GM23338 (cell line): ENCODE measurements around the gene BLTP3B. TPM values are rescaled to one million over a fixed set of nuclear protein-coding genes. Genes with fewer than 3 reads are reported as not detected.

Source experiments
- ATAC-seq: fragments of 200-7000 bp; cut with Tn5 transposase; 3 replicates; pipeline ENCODE4 v1.9.1; 2020
- DNase-seq: peaks from one replicate; pipeline ENCODE4 v3.0.0-alpha.2; 2015; ENCODE audit warnings: low spot score
- H2AFZ ChIP-seq: fragments of 200-600 bp; sonication (generic); 2 replicates; pipeline ENCODE4 v1.8.0; 2016; ENCODE audit warnings: antibody characterized with exemption, mild to moderate bottlenecking, moderate library complexity
- H3F3A ChIP-seq: fragments of 200-600 bp; sonication (generic); replicated peaks from 2 replicates; pipeline ENCODE4 v1.8.0; 2017; ENCODE audit warnings: antibody characterized with exemption, mixed run types, low read depth
- H3K27ac ChIP-seq: fragments of 200-600 bp; sonication (generic); 2 replicates; pipeline ENCODE4 v1.6.1; 2016; ENCODE audit warnings: low read depth
- H3K27me3 ChIP-seq: fragments of 200-600 bp; sonication (generic); 2 replicates; pipeline ENCODE4 v1.8.0; 2016; ENCODE audit warnings: mild to moderate bottlenecking, mixed run types, moderate library complexity; ENCODE audit not compliant: insufficient read depth
- H3K36me3 ChIP-seq: fragments of 200-600 bp; sonication (generic); 2 replicates; pipeline ENCODE4 v1.8.0; 2016; ENCODE audit warnings: mild to moderate bottlenecking; ENCODE audit not compliant: insufficient read depth
- H3K4me1 ChIP-seq: fragments of 200-600 bp; sonication (generic); 2 replicates; pipeline ENCODE4 v1.8.0; 2016; ENCODE audit warnings: mild to moderate bottlenecking, moderate library complexity; ENCODE audit not compliant: insufficient read depth
- H3K4me2 ChIP-seq: fragments of 200-600 bp; sonication (generic); 2 replicates; pipeline ENCODE4 v1.7.1; 2017; ENCODE audit warnings: mixed run types
- H3K4me3 ChIP-seq: fragments of 200-600 bp; sonication (generic); 2 replicates; pipeline ENCODE4 v1.6.1; 2016; ENCODE audit warnings: mixed run types
- H3K79me2 ChIP-seq: fragments of 200-600 bp; sonication (generic); replicated peaks from 2 replicates; pipeline ENCODE4 v1.8.0; 2017; ENCODE audit warnings: mild to moderate bottlenecking; ENCODE audit not compliant: insufficient read depth
- H3K9me2 ChIP-seq: fragments of 200-600 bp; sonication (generic); 2 replicates; pipeline ENCODE4 v1.8.0; 2017; ENCODE audit not compliant: insufficient read depth
- H4K20me1 ChIP-seq: fragments of 200-600 bp; sonication (generic); replicated peaks from 2 replicates; pipeline ENCODE4 v1.8.0; 2017; ENCODE audit warnings: mild to moderate bottlenecking; ENCODE audit not compliant: insufficient read depth
- H3K27ac Mint-ChIP-seq: 2 replicates; pipeline ENCODE4 v1.8.0; 2020; ENCODE audit warnings: inconsistent platforms, mild to moderate bottlenecking, moderate library complexity, mixed read lengths
- H3K27me3 Mint-ChIP-seq: 3 replicates; pipeline ENCODE4 v1.8.0; 2022; ENCODE audit warnings: low read depth, mild to moderate bottlenecking, moderate library complexity, mixed read lengths, inconsistent platforms; ENCODE audit not compliant: insufficient read depth, poor library complexity
- H3K36me3 Mint-ChIP-seq: 3 replicates; pipeline ENCODE4 v1.8.0; 2021; ENCODE audit warnings: low read depth, mild to moderate bottlenecking, inconsistent platforms, moderate library complexity, mixed read lengths
- H3K4me1 Mint-ChIP-seq: 3 replicates; pipeline ENCODE4 v1.8.0; 2020; ENCODE audit warnings: mild to moderate bottlenecking, inconsistent platforms, mixed read lengths
- H3K4me3 Mint-ChIP-seq: 3 replicates; pipeline ENCODE4 v1.8.0; 2021; ENCODE audit warnings: moderate library complexity, mild to moderate bottlenecking, inconsistent platforms, mixed read lengths
- H3K9me3 Mint-ChIP-seq: 3 replicates; pipeline ENCODE4 v1.8.0; 2020; ENCODE audit warnings: moderate library complexity, mild to moderate bottlenecking, inconsistent platforms, mixed read lengths
- JUNB ChIP-seq: IDR thresholded peaks from one replicate; pipeline ENCODE4 v1.6.1; 2016; ENCODE audit warnings: antibody characterized with exemption; ENCODE audit not compliant: unreplicated experiment
- POLR2AphosphoS5 ChIP-seq: IDR thresholded peaks from 2 replicates; pipeline ENCODE4 v1.6.1; 2016; ENCODE audit warnings: antibody characterized with exemption, low read depth
- ZNF114 ChIP-seq: fragments of 250-450 bp; sonication (Bioruptor Pico); IDR thresholded peaks from 2 replicates; pipeline ENCODE4 v1.5.0; 2020; ENCODE audit warnings: mild to moderate bottlenecking, moderate library complexity
- long read RNA-seq: library from polyadenylated mRNA; unstranded; transcript quantifications from one replicate; pipeline ENCODE4 v2.0.0, GENCODE V29; 2020; ENCODE audit not compliant: unreplicated experiment
- polyA plus RNA-seq: library from polyadenylated mRNA; unstranded; fragments of >200 nt; fragmentation: Nextera tagmentation; extraction: Ambion mirVana; gene quantifications from 2 replicates; pipeline ENCODE4 v1.2.1, GENCODE V29; 2016
- total RNA-seq: library from RNA; depleted of rRNA; stranded (reverse); fragments of >200 nt; shearing (Covaris generic); gene quantifications from 2 replicates; pipeline ENCODE4 v1.2.3, GENCODE V29; 2014; rRNA removed
- TF ChIP-seq, protein P1 (sequence below), 2 experiments: fragments of 200-600 bp in 1 of 2; sonication (generic) in 1 of 2; conservative IDR thresholded peaks; 2 replicates each; pipeline versions ENCODE4 v1.5.1 to v1.6.1; 2016 to 2017; ENCODE audit warnings: antibody characterized with exemption in 2 of 2, low read depth in 2 of 2, mild to moderate bottlenecking in 2 of 2, moderate library complexity in 1 of 2
- TF ChIP-seq, protein P2 (sequence below): IDR thresholded peaks from one replicate; pipeline ENCODE4 v1.6.1; 2018; ENCODE audit warnings: antibody characterized with exemption; ENCODE audit not compliant: unreplicated experiment
- TF ChIP-seq, protein P3 (sequence below): IDR thresholded peaks from 2 replicates; pipeline ENCODE4 v1.6.1; 2016; ENCODE audit warnings: antibody characterized with exemption

BLTP3B gene, protein sequence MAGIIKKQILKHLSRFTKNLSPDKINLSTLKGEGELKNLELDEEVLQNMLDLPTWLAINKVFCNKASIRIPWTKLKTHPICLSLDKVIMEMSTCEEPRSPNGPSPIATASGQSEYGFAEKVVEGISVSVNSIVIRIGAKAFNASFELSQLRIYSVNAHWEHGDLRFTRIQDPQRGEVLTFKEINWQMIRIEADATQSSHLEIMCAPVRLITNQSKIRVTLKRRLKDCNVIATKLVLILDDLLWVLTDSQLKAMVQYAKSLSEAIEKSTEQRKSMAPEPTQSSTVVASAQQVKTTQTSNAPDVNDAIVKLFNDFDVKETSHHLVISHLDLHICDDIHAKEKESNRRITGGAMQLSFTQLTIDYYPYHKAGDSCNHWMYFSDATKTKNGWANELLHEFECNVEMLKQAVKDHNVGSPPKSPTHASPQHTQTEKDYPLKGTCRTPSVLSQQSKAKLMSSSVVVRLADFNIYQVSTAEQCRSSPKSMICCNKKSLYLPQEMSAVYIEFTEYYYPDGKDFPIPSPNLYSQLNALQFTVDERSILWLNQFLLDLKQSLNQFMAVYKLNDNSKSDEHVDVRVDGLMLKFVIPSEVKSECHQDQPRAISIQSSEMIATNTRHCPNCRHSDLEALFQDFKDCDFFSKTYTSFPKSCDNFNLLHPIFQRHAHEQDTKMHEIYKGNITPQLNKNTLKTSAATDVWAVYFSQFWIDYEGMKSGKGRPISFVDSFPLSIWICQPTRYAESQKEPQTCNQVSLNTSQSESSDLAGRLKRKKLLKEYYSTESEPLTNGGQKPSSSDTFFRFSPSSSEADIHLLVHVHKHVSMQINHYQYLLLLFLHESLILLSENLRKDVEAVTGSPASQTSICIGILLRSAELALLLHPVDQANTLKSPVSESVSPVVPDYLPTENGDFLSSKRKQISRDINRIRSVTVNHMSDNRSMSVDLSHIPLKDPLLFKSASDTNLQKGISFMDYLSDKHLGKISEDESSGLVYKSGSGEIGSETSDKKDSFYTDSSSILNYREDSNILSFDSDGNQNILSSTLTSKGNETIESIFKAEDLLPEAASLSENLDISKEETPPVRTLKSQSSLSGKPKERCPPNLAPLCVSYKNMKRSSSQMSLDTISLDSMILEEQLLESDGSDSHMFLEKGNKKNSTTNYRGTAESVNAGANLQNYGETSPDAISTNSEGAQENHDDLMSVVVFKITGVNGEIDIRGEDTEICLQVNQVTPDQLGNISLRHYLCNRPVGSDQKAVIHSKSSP (N-terminal part only)
- 22.6 and 35.8 TPM in 2 replicates for total RNA-seq
- 9.5 and 11.2 TPM in 2 replicates for polyA plus RNA-seq
- long read RNA-seq, partial matches to known transcripts: 4 of 7 reads
- long read RNA-seq, other reads (novel, unspliced or antisense): 1 of 7 reads

DNA sequence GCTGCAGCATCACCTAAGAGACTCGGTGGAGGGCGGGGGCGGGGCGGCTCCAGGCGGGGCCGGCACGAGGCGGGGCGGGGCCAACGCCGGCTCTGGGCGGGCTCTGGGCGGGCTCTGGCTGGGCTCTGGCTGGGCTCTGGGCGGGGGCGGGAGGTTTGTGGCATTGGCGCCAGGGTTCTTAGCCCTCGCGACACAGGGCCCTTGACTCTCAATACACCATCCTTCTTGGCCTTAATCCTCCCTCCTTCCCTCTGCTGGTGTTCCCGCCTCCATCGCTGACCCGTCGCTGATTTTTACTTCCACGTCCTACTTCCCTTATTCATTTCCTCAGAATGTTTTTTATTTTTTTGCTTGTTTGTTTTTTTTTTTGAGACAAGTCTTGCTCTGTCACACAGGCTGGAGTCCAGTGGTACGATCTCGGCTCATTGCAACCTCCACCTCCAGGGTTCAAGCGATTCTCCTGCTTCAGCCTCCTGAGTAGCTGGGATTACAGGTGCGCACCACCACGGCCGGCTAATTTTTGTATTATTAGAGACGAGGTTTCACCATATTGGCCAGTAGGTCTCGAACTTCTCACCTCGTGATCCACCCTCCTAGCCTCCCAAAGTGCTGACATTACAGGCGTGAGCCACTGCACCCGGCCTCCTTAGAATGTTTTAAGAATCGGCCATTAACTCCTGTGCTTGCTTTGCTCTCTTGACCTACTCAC, at the start of gene BLTP3B:
Gene BLTP3B (minus strand): TSS at position 24 of the 709 bp plus-strand sequence. CDS start 239 bp downstream, outside the sequence.
- Histone ChIP-seq H3K9me2 (no peaks in the 10 kb centered on the region), H2AFZ (peak within 1 kb of the TSS; percentile 97), H3K36me3 (no peaks in the 10 kb centered on the region), H4K20me1 (peaks cover 16% of the 10 kb centered on the region), H3K27me3 (no peaks in the 10 kb centered on the region), H3K27ac (peak within 1 kb of the TSS; percentile 89; the same call in 1 of the 2 replicates), H3F3A (no peaks in the 10 kb centered on the region), H3K4me1 (peaks cover 19% of the 10 kb centered on the region), H3K4me2 (peak within 1 kb of the TSS; percentile 95), H3K79me2 (peaks cover 40% of the 10 kb centered on the region), H3K4me3 (peak within 1 kb of the TSS; percentile 97)
- peaks cover 10% of the 10 kb centered on the region; the same call in 2 of the 3 replicates for H3K9me3 Mint-ChIP-seq
- H3K4me1 Mint-ChIP-seq: peaks cover 17% of the 10 kb centered on the region
- peak within 1 kb of the TSS; percentile 92 for H3K4me3 Mint-ChIP-seq
- peaks cover 9% of the 10 kb centered on the region for H3K27me3 Mint-ChIP-seq
- ATAC-seq (peak; percentile 93), DNase-seq (peak; percentile 95)
- H3K36me3 Mint-ChIP-seq: peaks cover 4% of the 10 kb centered on the region; the same call in 2 of the 3 replicates
- TF ChIP-seq, protein P1, sequence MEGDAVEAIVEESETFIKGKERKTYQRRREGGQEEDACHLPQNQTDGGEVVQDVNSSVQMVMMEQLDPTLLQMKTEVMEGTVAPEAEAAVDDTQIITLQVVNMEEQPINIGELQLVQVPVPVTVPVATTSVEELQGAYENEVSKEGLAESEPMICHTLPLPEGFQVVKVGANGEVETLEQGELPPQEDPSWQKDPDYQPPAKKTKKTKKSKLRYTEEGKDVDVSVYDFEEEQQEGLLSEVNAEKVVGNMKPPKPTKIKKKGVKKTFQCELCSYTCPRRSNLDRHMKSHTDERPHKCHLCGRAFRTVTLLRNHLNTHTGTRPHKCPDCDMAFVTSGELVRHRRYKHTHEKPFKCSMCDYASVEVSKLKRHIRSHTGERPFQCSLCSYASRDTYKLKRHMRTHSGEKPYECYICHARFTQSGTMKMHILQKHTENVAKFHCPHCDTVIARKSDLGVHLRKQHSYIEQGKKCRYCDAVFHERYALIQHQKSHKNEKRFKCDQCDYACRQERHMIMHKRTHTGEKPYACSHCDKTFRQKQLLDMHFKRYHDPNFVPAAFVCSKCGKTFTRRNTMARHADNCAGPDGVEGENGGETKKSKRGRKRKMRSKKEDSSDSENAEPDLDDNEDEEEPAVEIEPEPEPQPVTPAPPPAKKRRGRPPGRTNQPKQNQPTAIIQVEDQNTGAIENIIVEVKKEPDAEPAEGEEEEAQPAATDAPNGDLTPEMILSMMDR (conservative IDR thresholded peaks at IDR 0.05; ENCODE audit: low read depth in 2 of 2): no peak
- TF ChIP-seq POLR2AphosphoS5: peak; percentile 43
- H3K27ac Mint-ChIP-seq: peak within 1 kb of the TSS; percentile 91

DNA sequence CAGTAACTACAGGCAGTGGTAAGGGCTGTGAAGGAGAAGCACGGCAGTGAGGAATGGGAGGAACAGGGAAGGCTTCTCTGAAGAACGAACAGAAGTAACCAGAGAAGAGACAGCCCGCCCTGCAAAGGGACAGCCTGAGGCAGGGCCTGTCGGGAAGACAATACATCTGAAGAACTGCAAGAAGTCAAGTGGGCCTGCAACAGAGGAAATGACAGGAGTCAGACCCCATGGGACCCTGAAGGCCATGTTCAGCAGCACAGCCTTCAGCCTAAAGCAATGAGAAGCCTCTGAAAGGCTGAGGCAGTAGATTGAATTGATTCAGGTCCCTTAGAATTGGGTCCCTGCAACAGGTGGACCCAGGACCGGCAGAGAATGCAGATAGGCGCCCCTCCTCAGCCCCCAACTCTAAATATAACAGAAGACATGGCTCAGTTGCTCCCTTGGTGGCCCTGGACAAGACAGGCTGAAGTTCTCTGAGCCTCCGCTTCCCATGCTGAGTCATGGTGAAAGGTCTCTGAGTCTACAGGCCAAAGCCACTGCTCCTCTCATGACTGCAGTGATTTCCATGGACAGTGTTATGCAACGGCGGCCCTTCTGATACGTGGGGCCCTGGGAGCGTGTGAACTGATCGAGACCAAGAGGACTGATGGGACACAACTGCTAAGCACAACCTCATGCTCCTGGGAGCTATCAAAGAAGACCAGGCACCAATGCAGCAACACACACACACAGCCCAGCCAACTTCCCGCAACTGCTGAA, 47.1 kb upstream of the BLTP3B start:
- no peak for DNase-seq
- Mint-ChIP-seq H3K4me1 (peaks cover 9% of the 10 kb centered on the region; the same call in 1 of the 3 replicates), H3K9me3 (peaks cover 2% of the 10 kb centered on the region; the same call in 1 of the 3 replicates), H3K4me3 (no peak overlapping the region), H3K27ac (peak overlapping the region; percentile 90), H3K27me3 (peaks cover 2% of the 10 kb centered on the region), H3K36me3 (peaks cover 30% of the 10 kb centered on the region)
- Histone ChIP-seq H3K27ac (no peak overlapping the region; the same call in 1 of the 2 replicates), H3K36me3 (no peaks in the 10 kb centered on the region), H3K27me3 (no peaks in the 10 kb centered on the region), H2AFZ (no peak overlapping the region), H3F3A (peaks cover 3% of the 10 kb centered on the region; the same call in 1 of the 2 replicates), H3K4me2 (no peak overlapping the region), H3K79me2 (peaks cover 3% of the 10 kb centered on the region; the same call in 1 of the 2 replicates), H4K20me1 (0 out of 2 replicates have a peak, but pooled peaks cover 3% of the 10 kb centered on the region), H3K4me1 (no peaks in the 10 kb centered on the region), H3K9me2 (no peaks in the 10 kb centered on the region), H3K4me3 (no peak overlapping the region)
- no peak for ATAC-seq
- TF ChIP-seq, protein P2, sequence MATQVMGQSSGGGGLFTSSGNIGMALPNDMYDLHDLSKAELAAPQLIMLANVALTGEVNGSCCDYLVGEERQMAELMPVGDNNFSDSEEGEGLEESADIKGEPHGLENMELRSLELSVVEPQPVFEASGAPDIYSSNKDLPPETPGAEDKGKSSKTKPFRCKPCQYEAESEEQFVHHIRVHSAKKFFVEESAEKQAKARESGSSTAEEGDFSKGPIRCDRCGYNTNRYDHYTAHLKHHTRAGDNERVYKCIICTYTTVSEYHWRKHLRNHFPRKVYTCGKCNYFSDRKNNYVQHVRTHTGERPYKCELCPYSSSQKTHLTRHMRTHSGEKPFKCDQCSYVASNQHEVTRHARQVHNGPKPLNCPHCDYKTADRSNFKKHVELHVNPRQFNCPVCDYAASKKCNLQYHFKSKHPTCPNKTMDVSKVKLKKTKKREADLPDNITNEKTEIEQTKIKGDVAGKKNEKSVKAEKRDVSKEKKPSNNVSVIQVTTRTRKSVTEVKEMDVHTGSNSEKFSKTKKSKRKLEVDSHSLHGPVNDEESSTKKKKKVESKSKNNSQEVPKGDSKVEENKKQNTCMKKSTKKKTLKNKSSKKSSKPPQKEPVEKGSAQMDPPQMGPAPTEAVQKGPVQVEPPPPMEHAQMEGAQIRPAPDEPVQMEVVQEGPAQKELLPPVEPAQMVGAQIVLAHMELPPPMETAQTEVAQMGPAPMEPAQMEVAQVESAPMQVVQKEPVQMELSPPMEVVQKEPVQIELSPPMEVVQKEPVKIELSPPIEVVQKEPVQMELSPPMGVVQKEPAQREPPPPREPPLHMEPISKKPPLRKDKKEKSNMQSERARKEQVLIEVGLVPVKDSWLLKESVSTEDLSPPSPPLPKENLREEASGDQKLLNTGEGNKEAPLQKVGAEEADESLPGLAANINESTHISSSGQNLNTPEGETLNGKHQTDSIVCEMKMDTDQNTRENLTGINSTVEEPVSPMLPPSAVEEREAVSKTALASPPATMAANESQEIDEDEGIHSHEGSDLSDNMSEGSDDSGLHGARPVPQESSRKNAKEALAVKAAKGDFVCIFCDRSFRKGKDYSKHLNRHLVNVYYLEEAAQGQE: no peak
- TF ChIP-seq, protein P3, sequence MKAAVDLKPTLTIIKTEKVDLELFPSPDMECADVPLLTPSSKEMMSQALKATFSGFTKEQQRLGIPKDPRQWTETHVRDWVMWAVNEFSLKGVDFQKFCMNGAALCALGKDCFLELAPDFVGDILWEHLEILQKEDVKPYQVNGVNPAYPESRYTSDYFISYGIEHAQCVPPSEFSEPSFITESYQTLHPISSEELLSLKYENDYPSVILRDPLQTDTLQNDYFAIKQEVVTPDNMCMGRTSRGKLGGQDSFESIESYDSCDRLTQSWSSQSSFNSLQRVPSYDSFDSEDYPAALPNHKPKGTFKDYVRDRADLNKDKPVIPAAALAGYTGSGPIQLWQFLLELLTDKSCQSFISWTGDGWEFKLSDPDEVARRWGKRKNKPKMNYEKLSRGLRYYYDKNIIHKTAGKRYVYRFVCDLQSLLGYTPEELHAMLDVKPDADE: no peak
- TF ChIP-seq JUNB (no peak), POLR2AphosphoS5 (no peak), ZNF114 (CRISPR knock-in tag) (no peak)
- TF ChIP-seq, protein P1 (conservative IDR thresholded peaks at IDR 0.05; ENCODE audit: low read depth in 2 of 2): no peak
